Measurements from ENCODE around the gene SURF2. TPM values are rescaled to one million over a fixed set of nuclear protein-coding genes. Genes with fewer than 3 reads are reported as not detected.
A peak's percentile ranks its signal among the peaks of the same experiment; 100 is the strongest.

SURF2 gene
- total and polyA plus RNA-seq, 9 of the 15 experiments (the other 6 are each of a cell fraction or from before 2014, with no cell fraction given) = 5.5 to 82.5 (median 21.3) TPM

- TF ChIP-seq MGA (IDR thresholded peaks at IDR 0.05) (peak; percentile 89), BDP1 (IDR thresholded peaks at IDR 0.05; ENCODE audit: insufficient read depth, insufficient read length) (no peak), ZBED1 (IDR thresholded peaks at IDR 0.05) (no peak), NELFE (IDR thresholded peaks at IDR 0.05; ENCODE audit: insufficient read depth, insufficient read length) (no peak), BCLAF1 (IDR thresholded peaks at IDR 0.05; ENCODE audit: borderline replicate concordance in 1 of 2, control insufficient read depth in 1 of 2, low read depth in 2 of 2, low read length in 1 of 2) (0 out of 4 replicates have a peak, but pooled peaks of 1 of the 2 experiments have one; percentile 69)
Observed at GRCh38 chr9:133375724-133376654, 19.6 kb downstream of the SURF2 start, which contains the start of the genes STKLD1 and SURF4 (continued).
